ENCODE data around the gene SNX3.

Gene SNX3

DNA sequence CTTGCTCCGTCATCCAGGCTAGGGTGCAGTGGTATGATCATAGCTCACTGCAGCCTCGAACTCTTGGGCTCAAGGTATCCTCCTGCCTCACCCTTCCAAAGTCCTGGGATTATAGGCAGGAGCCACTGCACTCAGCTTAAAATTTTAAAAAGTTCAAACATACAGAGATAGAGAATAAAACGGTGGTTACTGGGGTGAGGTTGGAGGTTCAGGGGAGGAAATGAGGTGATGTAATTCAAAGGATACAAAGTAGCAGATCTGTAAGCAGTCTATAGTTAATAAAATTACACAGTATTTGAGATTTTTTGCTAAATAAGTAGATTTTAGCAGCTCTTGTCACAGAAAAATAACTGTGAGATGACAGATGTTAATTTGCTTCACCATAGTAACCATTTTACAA is 26.5 kb upstream of the SNX3 start:
- ChIA-PET POLR2A (no interaction called here), CTCF (interaction anchor here (1.0 kb wide), 1 partner anchor 17 kb away, joined by 3 read pairs; no protein-coding TSS in a partner anchor)
- no peak overlapping the region for H3K4me3 ChIP-seq (ENCODE audit: low read depth, low read length)
- TF ChIP-seq, protein P1, sequence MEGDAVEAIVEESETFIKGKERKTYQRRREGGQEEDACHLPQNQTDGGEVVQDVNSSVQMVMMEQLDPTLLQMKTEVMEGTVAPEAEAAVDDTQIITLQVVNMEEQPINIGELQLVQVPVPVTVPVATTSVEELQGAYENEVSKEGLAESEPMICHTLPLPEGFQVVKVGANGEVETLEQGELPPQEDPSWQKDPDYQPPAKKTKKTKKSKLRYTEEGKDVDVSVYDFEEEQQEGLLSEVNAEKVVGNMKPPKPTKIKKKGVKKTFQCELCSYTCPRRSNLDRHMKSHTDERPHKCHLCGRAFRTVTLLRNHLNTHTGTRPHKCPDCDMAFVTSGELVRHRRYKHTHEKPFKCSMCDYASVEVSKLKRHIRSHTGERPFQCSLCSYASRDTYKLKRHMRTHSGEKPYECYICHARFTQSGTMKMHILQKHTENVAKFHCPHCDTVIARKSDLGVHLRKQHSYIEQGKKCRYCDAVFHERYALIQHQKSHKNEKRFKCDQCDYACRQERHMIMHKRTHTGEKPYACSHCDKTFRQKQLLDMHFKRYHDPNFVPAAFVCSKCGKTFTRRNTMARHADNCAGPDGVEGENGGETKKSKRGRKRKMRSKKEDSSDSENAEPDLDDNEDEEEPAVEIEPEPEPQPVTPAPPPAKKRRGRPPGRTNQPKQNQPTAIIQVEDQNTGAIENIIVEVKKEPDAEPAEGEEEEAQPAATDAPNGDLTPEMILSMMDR (IDR thresholded peaks at IDR 0.05; ENCODE audit: insufficient read depth, low read length, missing control alignments): no peak
- no peak for DNase-seq (ENCODE audit: low read depth, low spot score)

DNA sequence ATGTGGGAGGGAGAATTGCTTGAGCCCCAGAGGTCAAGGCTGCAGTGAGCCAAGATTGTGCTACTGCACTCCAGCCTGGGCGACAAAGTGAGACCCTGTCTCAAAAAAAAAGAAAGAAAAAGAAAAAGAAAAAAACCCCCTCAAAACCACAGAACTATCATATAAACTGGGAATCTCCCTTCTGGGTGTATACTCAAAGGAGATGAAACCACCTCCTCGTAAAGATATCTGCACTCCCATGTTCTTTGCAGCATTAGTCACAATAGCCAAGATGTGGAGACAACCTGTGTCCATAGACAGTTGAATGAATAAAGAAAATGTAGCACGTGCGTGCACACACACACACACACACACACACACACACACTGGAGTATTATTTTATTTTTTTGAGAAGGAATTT is 25.5 kb upstream of the SNX3 start:
- DNase-seq (ENCODE audit: low read depth, low spot score): no peak
- ChIA-PET POLR2A (no interaction called here), CTCF (interaction anchor here (0.7 kb wide), 1 partner anchor 44 kb away, joined by 3 read pairs; no protein-coding TSS in a partner anchor)
- TF ChIP-seq, protein P1 (IDR thresholded peaks at IDR 0.05; ENCODE audit: insufficient read depth, low read length, missing control alignments): no peak
- H3K4me3 ChIP-seq (ENCODE audit: low read depth, low read length): no peak overlapping the region

DNA sequence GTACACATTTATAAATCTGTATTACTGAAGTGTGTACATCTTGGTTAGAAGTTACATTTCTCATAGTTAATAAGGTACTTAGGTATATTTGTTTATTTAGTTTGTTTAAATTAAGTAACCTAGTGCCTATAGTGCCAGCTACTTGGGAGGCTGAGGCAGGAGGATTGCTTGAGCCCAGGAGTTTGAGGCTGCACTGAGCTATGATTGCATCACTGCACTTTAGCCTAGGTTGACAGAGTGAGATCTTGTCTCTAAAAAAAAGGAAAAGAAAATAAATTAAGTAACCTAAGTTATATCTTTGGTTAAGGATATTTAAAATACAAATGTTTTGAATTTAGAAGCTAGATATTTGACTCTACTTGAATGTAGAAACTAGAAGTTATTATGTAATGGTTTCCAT is 24.5 kb upstream of the SNX3 start:
- no peak overlapping the region for H3K4me3 ChIP-seq (ENCODE audit: low read depth, low read length)
- ChIA-PET POLR2A (no interaction called here), CTCF (no interaction called here)
- TF ChIP-seq, protein P1 (IDR thresholded peaks at IDR 0.05; ENCODE audit: insufficient read depth, low read length, missing control alignments): no peak
- no peak for DNase-seq (ENCODE audit: low read depth, low spot score)

DNA sequence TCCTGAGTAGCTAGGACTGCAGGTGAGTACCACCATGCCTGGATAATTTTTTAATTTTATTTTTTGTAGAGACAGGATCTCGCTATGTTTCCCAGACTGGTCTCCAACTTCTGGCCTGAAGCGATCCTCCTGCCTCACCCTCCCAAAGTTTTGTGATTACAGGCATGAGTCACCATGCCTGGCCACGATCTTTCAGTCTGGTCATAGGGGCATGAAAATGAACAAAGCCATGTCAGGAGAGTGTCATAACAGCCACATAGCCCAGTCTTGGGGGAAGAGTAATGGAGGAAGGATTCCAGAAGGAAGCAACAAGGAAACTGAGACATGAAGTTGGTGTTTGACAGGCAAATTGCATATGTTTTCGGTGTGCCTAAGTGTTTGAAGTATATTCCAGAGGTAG is 17.0 kb upstream of the SNX3 start:
- no peak for DNase-seq (ENCODE audit: low read depth, low spot score)
- ChIA-PET CTCF (no interaction called here), POLR2A (no interaction called here)
- TF ChIP-seq, protein P1 (IDR thresholded peaks at IDR 0.05; ENCODE audit: insufficient read depth, low read length, missing control alignments): no peak
- no peak overlapping the region for H3K4me3 ChIP-seq (ENCODE audit: low read depth, low read length)

DNA sequence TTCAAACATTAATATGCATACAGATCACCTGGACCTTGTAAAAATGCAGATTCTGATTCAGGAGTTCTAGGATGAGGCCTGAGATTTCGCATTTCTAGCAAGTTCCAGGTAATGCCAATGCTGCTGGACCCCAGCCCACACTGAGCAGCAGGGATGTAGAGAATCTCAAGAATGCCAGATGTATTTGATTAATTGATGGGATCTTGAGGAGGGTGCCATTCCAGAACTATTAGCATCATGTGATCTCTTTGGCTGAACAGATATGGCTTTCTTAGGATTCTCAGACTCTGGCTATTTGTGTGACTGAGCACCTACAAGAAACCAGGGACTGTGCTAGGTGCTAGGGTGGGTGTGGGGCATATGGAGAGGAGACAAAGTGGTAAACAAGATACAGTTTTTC is 16.5 kb upstream of the SNX3 start:
- POLR2A ChIA-PET: no interaction called here
- no peak overlapping the region for H3K4me3 ChIP-seq (ENCODE audit: low read depth, low read length)

DNA sequence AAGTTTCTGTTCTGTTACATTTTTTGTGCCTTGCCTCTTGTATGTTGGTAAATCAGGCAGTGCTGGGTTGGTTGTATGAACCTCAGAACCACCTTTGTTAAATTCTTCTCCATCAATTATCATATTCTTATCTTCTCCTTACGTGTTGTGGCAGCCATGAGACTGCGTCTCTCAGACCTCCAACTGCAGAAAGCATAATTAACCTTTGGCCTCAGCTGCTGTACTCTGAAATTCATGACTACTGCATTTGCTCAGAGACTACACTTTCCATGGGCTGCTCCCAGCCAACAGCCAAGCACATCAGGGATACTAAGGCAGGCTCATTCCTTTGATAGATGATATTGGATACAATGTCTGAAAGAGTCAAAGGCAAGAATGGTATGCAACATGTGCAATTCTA is 15.1 kb upstream of the SNX3 start:
- TF ChIP-seq, protein P1 (IDR thresholded peaks at IDR 0.05; ENCODE audit: insufficient read depth, low read length, missing control alignments): no peak
- no peak overlapping the region for H3K4me3 ChIP-seq (ENCODE audit: low read depth, low read length)
- no peak for DNase-seq (ENCODE audit: low read depth, low spot score)
- CTCF ChIA-PET: no interaction called here
- POLR2A ChIA-PET: no interaction called here

More for the DNA sequence above, 16.5 kb upstream of the SNX3 start:
- no peak for DNase-seq (ENCODE audit: low read depth, low spot score)
- TF ChIP-seq, protein P1 (IDR thresholded peaks at IDR 0.05; ENCODE audit: insufficient read depth, low read length, missing control alignments): no peak
- CTCF ChIA-PET: no interaction called here

Measured in AG04449 (cell line).